NCI-H2196 treated with DMSO at 0.1 percent for 48 hours (cell line): Measurements from ENCODE around the gene OSBPL5.
"Not testable (repeated sequence)": the region's sequence is repeated elsewhere in the genome, so short reads cannot be mapped to it uniquely, and the experiment has no call there.

Experiments used
- DNase-seq: peaks from one replicate; lab custom pipeline; 2025; ENCODE audit not compliant: unreplicated experiment; lab: John Stamatoyannopoulos, UW

The OSBPL5 gene

DNA sequence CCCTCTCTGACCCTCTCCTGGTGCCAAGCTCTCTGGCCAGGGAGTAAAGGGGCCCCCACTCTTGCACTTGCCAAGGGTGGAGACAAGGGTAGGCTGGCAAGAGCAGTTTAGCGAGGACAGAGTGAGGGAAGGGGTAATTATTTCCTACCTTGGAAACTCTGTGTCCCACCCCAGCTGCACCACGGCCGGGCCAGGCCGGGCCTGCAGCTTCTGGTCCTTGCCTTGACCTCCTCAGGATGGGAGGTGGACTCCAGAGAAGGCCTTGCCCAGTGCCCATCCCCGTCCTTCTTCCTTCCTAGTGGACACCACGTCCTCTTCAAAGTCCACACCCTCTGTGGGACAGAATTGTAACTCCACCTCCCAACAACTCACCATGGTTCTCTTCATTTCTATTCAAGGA is 18.4 kb upstream of the OSBPL5 start:
- no peak for DNase-seq

GRCh38 chr11:3182462-3182852 is 17.3 kb upstream of the OSBPL5 start:
- no peak for DNase-seq

GRCh38 chr11:3181725-3182461 is 16.8 kb upstream of the OSBPL5 start:
- no peak for DNase-seq

GRCh38 chr11:3180869-3181268 is 15.8 kb upstream of the OSBPL5 start:
- DNase-seq = no peak

GRCh38 chr11:3178349-3178748 is 13.2 kb upstream of the OSBPL5 start:
- DNase-seq = no peak

GRCh38 chr11:3177931-3178330 is 12.8 kb upstream of the OSBPL5 start:
- no peak for DNase-seq

GRCh38 chr11:3176487-3176886 is 11.4 kb upstream of the OSBPL5 start:
- no peak for DNase-seq

GRCh38 chr11:3175194-3175593 is 10.1 kb upstream of the OSBPL5 start:
- DNase-seq = no peak

DNA sequence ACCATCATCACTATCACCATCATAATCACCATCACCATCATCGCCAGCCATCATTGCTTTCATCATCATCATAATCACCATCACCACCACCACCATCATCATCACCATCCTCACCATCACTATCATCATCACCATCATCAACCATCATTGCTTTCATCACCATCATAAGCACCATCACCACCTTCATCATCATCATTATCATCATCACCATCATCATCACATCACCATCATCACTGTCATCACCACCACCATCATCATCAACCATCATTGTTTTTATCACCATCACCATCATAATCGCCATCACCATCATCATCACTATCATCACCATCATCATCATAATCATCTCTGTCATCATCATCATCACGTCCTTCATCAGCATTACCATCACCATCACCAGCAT is 9.3 kb upstream of the OSBPL5 start:
- no peak for DNase-seq

GRCh38 chr11:3173795-3174194 is 8.7 kb upstream of the OSBPL5 start:
- no peak for DNase-seq

- DNase-seq = no peak
These were observed 6.9 kb upstream of the OSBPL5 start for GRCh38 chr11:3171931-3172560.

DNA sequence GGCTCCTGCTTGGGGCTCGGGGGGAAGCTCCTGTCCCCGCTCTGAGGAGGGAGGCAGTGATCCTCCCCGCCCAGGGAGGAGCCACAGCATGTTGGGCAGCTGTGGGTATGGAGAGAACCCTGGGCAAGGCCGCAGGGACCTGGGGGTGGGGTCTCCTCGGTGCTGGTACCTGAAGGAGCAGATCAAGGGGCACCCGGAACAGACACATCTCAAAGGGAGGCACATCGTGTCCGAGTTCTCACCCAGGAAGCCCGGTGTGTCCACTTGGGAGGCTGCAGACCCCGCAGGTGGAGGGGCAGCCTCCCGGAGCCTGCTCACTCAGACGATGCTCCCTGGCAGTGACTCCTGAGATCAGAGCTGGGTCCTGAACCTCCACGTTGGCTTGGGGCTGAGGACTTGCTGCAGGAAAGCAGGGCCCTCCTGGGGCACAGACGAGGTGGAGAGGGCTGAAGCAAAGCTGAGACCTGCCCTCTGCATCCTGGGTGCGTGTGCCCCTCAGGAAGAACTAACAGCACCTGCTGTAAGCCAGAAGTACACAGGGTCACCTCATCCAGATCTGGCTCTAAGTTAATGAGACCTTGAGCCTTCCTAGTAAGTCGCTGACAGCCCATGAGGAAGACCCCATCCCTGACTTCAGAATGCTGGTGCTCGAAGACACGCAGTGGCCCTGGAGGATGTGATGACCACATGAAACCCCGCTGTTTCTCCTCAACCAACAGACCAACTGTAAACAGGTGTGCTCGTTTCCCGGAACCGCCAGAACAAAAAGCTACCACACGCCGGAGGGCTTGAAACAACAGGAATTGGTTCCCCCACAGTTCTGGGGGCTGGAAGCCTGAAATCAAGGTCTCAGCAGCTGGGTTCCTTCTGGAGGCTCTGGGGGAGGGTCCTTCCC is 5.9 kb upstream of the OSBPL5 start:
- no peak for DNase-seq

DNA sequence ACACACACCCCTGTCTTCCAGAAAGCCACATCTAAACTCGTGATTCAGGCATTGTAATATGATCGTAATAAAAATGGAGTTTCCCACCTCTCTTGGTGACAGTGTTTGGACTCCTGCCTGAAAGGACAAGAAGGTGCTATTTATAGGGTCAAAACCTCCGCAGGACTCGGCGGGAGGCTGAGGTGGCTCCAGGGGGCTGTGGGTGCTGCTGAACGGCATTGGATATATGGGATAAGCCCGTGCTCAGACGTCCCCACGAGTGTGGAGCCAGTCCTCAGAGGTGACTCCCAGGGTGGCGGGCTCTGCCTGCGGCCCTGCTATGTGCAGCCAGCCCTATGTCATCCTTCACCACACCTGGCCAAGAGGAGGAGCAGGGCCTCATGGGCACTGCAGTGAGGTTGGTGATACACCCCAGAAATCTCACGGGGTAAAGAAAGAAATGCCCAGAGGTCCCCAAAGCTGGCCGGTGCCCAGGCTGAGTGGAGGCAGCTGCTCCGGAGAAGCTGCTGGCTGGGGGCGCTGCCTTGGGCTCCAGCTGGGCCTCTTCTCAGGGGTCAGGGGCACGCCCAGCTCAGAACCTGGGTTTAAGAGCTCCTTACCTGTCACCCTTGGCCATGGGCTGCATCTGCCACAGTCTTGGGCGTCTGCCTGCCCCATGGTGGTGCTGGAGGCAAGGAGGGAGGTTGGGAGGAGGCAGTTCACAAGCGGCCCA is 5.1 kb upstream of the OSBPL5 start:
- DNase-seq = no peak

GRCh38 chr11:3169255-3170043 is 4.3 kb upstream of the OSBPL5 start:
- no peak for DNase-seq

GRCh38 chr11:3168742-3169254 is 3.7 kb upstream of the OSBPL5 start:
- not testable (repeated sequence) for DNase-seq

DNA sequence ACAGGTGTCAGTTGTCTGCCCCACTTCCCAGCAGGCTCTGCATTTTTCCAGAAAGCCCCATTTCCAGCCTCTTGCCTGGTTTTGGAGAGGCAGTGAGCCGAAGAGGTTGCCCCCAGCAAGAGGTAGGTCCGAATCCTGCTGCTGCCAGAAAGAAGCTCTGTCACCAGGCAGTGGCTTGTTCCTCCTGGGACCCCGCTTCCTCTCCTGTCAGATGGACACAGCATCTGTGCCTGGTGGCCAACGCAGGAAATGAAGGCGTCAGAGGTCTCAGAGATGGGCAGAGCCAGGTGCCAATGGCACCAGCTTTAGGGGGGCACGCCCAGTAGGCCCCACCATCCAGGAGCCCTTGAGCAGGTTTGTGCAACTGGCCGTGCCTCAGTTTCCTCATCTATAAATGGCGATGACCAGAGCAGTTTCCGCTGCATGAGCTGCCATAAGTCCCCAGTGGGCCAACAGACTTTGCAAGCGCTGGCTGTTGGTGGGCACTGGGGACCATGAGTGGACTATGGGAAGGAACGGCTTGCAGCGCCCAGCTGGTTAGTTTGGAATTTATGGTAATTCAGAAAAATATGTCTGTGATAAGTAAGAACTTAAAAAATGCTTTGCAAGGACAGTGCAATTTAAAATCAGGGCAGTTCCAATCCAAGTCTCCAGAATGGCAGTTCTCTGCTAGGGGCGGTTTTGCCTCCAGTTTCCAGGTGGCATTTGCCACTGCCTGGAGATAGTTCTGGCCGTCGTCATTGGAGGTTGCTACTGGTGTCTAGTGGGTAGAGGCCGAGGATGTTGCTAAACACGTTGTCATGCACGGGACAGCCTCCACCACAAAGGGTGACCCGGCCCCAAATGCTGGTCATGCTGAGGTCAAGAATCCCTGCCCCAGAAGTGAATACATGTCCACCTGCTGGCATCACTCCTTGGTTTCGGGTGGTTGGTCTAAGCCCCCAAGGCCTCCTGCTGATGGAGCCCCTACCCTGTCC is 2.3 kb upstream of the OSBPL5 start:
- DNase-seq = no peak

GRCh38 chr11:3166268-3167142 is 1.4 kb upstream of the OSBPL5 start:
- DNase-seq = no peak

GRCh38 chr11:3165916-3166267 is 782 bp upstream of the OSBPL5 start:
- DNase-seq = no peak
